Upper lobe of left lung (tissue), 4 donors: ENCODE data around the gene MDFI.

ENCODE experiments used
- CTCF ChIP-seq, 6 experiments: fragments of 450-650 bp in 4 of 6; fragments of 200-600 bp in 2 of 6; sonication (generic) in 2 of 6; IDR thresholded peaks; one replicate each; pipeline ENCODE4 v1.5.1; 2016 to 2019; ENCODE audit warnings: antibody characterized with exemption in 6 of 6
- POLR2AphosphoS5 ChIP-seq, 2 donors: sonication (generic); formaldehyde crosslinking; IDR thresholded peaks; one replicate each; pipeline ENCODE4 v1.5.1; 2017; ENCODE audit warnings: antibody characterized with exemption in 2 of 2

- TF ChIP-seq CTCF (IDR thresholded peaks at IDR 0.05) (no peak), POLR2AphosphoS5 (IDR thresholded peaks at IDR 0.05) (no peak)
Measured at GRCh38 chr6:41683273-41683522, 44.9 kb downstream of the MDFI start.
